ENCODE measurements around the gene OXCT1.
A peak's percentile ranks its signal among the peaks of the same experiment; 100 is the strongest.

Gene OXCT1

GRCh38 chr5:41863871-41864486 is 6.2 kb downstream of the OXCT1 start:
- Histone ChIP-seq H3K4me1 (ENCODE audit: control insufficient read depth, insufficient read depth, low read depth, low read length) (no peaks in the 10 kb centered on the region), H3K4me3 (ENCODE audit: insufficient read depth in 1 of 2, low read depth in 1 of 2, low read length in 2 of 2) (no peak overlapping the region), H3K36me3 (ENCODE audit: control insufficient read depth in 1 of 2, insufficient read depth in 2 of 2, low read depth in 1 of 2, low read length in 2 of 2) (peaks cover 0 to 30% of the 10 kb centered on the region in 2 experiments), H3K18ac (ENCODE audit: low read depth in 1 of 2, low read length in 2 of 2) (no peak overlapping the region), H2AK5ac (ENCODE audit: low read length, severe bottlenecking) (no peak overlapping the region), H3K4me2 (ENCODE audit: low read length, poor library complexity, severe bottlenecking) (no peak overlapping the region), H2BK5ac (ENCODE audit: low read depth, low read length, poor library complexity, severe bottlenecking) (no peak overlapping the region), H3K4ac (ENCODE audit: low read depth in 1 of 2, low read length in 2 of 2) (no peak overlapping the region), H3K9ac (ENCODE audit: low read length) (no peak overlapping the region), H3K23ac (ENCODE audit: low read length in 2 of 2) (no peak overlapping the region), H2BK12ac (ENCODE audit: low read length in 2 of 2) (no peak overlapping the region), H4K8ac (ENCODE audit: low read length) (no peak overlapping the region), H3K14ac (ENCODE audit: low read length in 2 of 2) (no peak overlapping the region), H2AFZ (ENCODE audit: low read depth, low read length) (no peak overlapping the region), H3K27me3 (ENCODE audit: control insufficient read depth in 1 of 2, insufficient read depth in 1 of 2, low read length in 2 of 2) (no peaks in the 10 kb centered on the region), H3K9me3 (ENCODE audit: control insufficient read depth, low read length) (no peaks in the 10 kb centered on the region), H4K91ac (ENCODE audit: low read length) (no peak overlapping the region), H2BK15ac (ENCODE audit: low read depth, poor library complexity, severe bottlenecking) (no peak overlapping the region), H3K27ac (ENCODE audit: low read length, poor library complexity, severe bottlenecking) (no peak overlapping the region), H3K79me1 (replicated peaks; ENCODE audit: low read length, poor library complexity, severe bottlenecking) (peaks cover 1% of the 10 kb centered on the region), H2BK120ac (ENCODE audit: low read depth, low read length) (no peak overlapping the region)
- DNase-seq = peak; percentile 24

GRCh38 chr5:41858890-41859289 is 11.3 kb downstream of the OXCT1 start:
- WGBS = 100% methylated on average over 1 of the region's 2 CpGs
- Histone ChIP-seq H3K4me1 (ENCODE audit: control insufficient read depth, insufficient read depth, low read depth, low read length) (no peaks in the 10 kb centered on the region), H2BK120ac (ENCODE audit: low read depth, low read length) (no peak overlapping the region)

GRCh38 chr5:41857989-41858388 is 12.2 kb downstream of the OXCT1 start:
- Histone ChIP-seq H2BK120ac (ENCODE audit: low read depth, low read length) (no peak overlapping the region), H2BK15ac (ENCODE audit: low read depth, poor library complexity, severe bottlenecking) (no peak overlapping the region), H3K4me3 (ENCODE audit: insufficient read depth in 1 of 2, low read depth in 1 of 2, low read length in 2 of 2) (no peak overlapping the region), H3K18ac (ENCODE audit: low read depth in 1 of 2, low read length in 2 of 2) (no peak overlapping the region), H3K4me1 (ENCODE audit: control insufficient read depth, insufficient read depth, low read depth, low read length) (no peaks in the 10 kb centered on the region), H3K9me3 (ENCODE audit: control insufficient read depth, low read length) (no peaks in the 10 kb centered on the region), H3K27ac (ENCODE audit: low read length, poor library complexity, severe bottlenecking) (no peak overlapping the region), H3K9ac (ENCODE audit: low read length) (no peak overlapping the region), H3K27me3 (ENCODE audit: control insufficient read depth in 1 of 2, insufficient read depth in 1 of 2, low read length in 2 of 2) (no peaks in the 10 kb centered on the region), H4K8ac (ENCODE audit: low read length) (no peak overlapping the region), H3K36me3 (ENCODE audit: control insufficient read depth in 1 of 2, insufficient read depth in 2 of 2, low read depth in 1 of 2, low read length in 2 of 2) (peaks cover 0 to 61% of the 10 kb centered on the region in 2 experiments), H2BK5ac (ENCODE audit: low read depth, low read length, poor library complexity, severe bottlenecking) (no peak overlapping the region), H3K4me2 (ENCODE audit: low read length, poor library complexity, severe bottlenecking) (no peak overlapping the region), H2BK12ac (ENCODE audit: low read length in 2 of 2) (no peak overlapping the region), H3K23ac (ENCODE audit: low read length in 2 of 2) (no peak overlapping the region), H2AFZ (ENCODE audit: low read depth, low read length) (no peak overlapping the region), H4K91ac (ENCODE audit: low read length) (no peak overlapping the region), H2AK5ac (ENCODE audit: low read length, severe bottlenecking) (no peak overlapping the region), H3K14ac (ENCODE audit: low read length in 2 of 2) (no peak overlapping the region), H3K4ac (ENCODE audit: low read depth in 1 of 2, low read length in 2 of 2) (no peak overlapping the region), H3K79me1 (replicated peaks; ENCODE audit: low read length, poor library complexity, severe bottlenecking) (peaks cover 4% of the 10 kb centered on the region)
- WGBS = 100% methylated on average over 1 of the region's 1 CpG
- DNase-seq = no peak

More at GRCh38 chr5:41858890-41859289, 11.3 kb downstream of the OXCT1 start:
- Histone ChIP-seq H2BK15ac (ENCODE audit: low read depth, poor library complexity, severe bottlenecking) (no peak overlapping the region), H3K14ac (ENCODE audit: low read length in 2 of 2) (no peak overlapping the region), H3K9ac (ENCODE audit: low read length) (no peak overlapping the region), H3K18ac (ENCODE audit: low read depth in 1 of 2, low read length in 2 of 2) (no peak overlapping the region), H3K27me3 (ENCODE audit: control insufficient read depth in 1 of 2, insufficient read depth in 1 of 2, low read length in 2 of 2) (no peaks in the 10 kb centered on the region), H3K4me3 (ENCODE audit: insufficient read depth in 1 of 2, low read depth in 1 of 2, low read length in 2 of 2) (no peak overlapping the region), H3K36me3 (ENCODE audit: control insufficient read depth in 1 of 2, insufficient read depth in 2 of 2, low read depth in 1 of 2, low read length in 2 of 2) (peaks cover 0 to 52% of the 10 kb centered on the region in 2 experiments), H2BK12ac (ENCODE audit: low read length in 2 of 2) (no peak overlapping the region), H3K27ac (ENCODE audit: low read length, poor library complexity, severe bottlenecking) (no peak overlapping the region), H3K79me1 (replicated peaks; ENCODE audit: low read length, poor library complexity, severe bottlenecking) (peaks cover 4% of the 10 kb centered on the region), H2AFZ (ENCODE audit: low read depth, low read length) (no peak overlapping the region), H3K4me2 (ENCODE audit: low read length, poor library complexity, severe bottlenecking) (no peak overlapping the region), H3K4ac (ENCODE audit: low read depth in 1 of 2, low read length in 2 of 2) (no peak overlapping the region), H2BK5ac (ENCODE audit: low read depth, low read length, poor library complexity, severe bottlenecking) (no peak overlapping the region), H2AK5ac (ENCODE audit: low read length, severe bottlenecking) (no peak overlapping the region), H4K91ac (ENCODE audit: low read length) (no peak overlapping the region), H4K8ac (ENCODE audit: low read length) (no peak overlapping the region), H3K23ac (ENCODE audit: low read length in 2 of 2) (no peak overlapping the region), H3K9me3 (ENCODE audit: control insufficient read depth, low read length) (no peaks in the 10 kb centered on the region)
- no peak for DNase-seq

GRCh38 chr5:41856644-41857491 is 13.4 kb downstream of the OXCT1 start:
- Histone ChIP-seq H2AK5ac (ENCODE audit: low read length, severe bottlenecking) (no peak overlapping the region), H3K27me3 (ENCODE audit: control insufficient read depth in 1 of 2, insufficient read depth in 1 of 2, low read length in 2 of 2) (no peaks in the 10 kb centered on the region), H3K4me3 (ENCODE audit: insufficient read depth in 1 of 2, low read depth in 1 of 2, low read length in 2 of 2) (no peak overlapping the region), H3K4me1 (ENCODE audit: control insufficient read depth, insufficient read depth, low read depth, low read length) (no peaks in the 10 kb centered on the region), H3K4me2 (ENCODE audit: low read length, poor library complexity, severe bottlenecking) (no peak overlapping the region), H2AFZ (ENCODE audit: low read depth, low read length) (no peak overlapping the region), H3K27ac (ENCODE audit: low read length, poor library complexity, severe bottlenecking) (no peak overlapping the region), H2BK15ac (ENCODE audit: low read depth, poor library complexity, severe bottlenecking) (no peak overlapping the region), H2BK5ac (ENCODE audit: low read depth, low read length, poor library complexity, severe bottlenecking) (no peak overlapping the region), H3K4ac (ENCODE audit: low read depth in 1 of 2, low read length in 2 of 2) (no peak overlapping the region), H4K91ac (ENCODE audit: low read length) (no peak overlapping the region), H2BK120ac (ENCODE audit: low read depth, low read length) (no peak overlapping the region), H4K8ac (ENCODE audit: low read length) (no peak overlapping the region), H3K79me1 (replicated peaks; ENCODE audit: low read length, poor library complexity, severe bottlenecking) (peaks cover 4% of the 10 kb centered on the region), H3K14ac (ENCODE audit: low read length in 2 of 2) (no peak overlapping the region), H3K36me3 (ENCODE audit: control insufficient read depth in 1 of 2, insufficient read depth in 2 of 2, low read depth in 1 of 2, low read length in 2 of 2) (peaks cover 2 to 72% of the 10 kb centered on the region in 2 experiments), H2BK12ac (ENCODE audit: low read length in 2 of 2) (no peak overlapping the region), H3K23ac (ENCODE audit: low read length in 2 of 2) (no peak overlapping the region), H3K9me3 (ENCODE audit: control insufficient read depth, low read length) (no peaks in the 10 kb centered on the region), H3K18ac (ENCODE audit: low read depth in 1 of 2, low read length in 2 of 2) (no peak overlapping the region), H3K9ac (ENCODE audit: low read length) (peak overlapping the region; percentile 1)
- DNase-seq = peak; percentile 74
- WGBS = 54% methylated on average over 5 of the region's 5 CpGs

Measured in mesenchymal stem cell (in vitro differentiated cells and primary cell).